ENCODE data around the gene SCYL2.
"Not testable (repeated sequence)": the region's sequence is repeated elsewhere in the genome, so short reads cannot be mapped to it uniquely, and the experiment has no call there.

Gene SCYL2

GRCh38 chr12:100279607-100280244 lies 12.7 kb downstream of the SCYL2 start:
- no peak overlapping the region for H3K9ac ChIP-seq (ENCODE audit: low read depth in 1 of 2, low read length in 2 of 2)
- H3K9me3 ChIP-seq (ENCODE audit: control insufficient read depth in 2 of 2, low read length in 2 of 2): no peaks in the 10 kb centered on the region
- H3K36me3 ChIP-seq (ENCODE audit: control insufficient read depth in 2 of 2, insufficient read depth in 2 of 2, low read length in 2 of 2): peaks cover 3 to 6% of the 10 kb centered on the region in 2 donors
- H3K27ac ChIP-seq (ENCODE audit: low read depth in 2 of 2, low read length in 2 of 2): no peak overlapping the region
- H3K4me3 ChIP-seq (ENCODE audit: low read length in 2 of 2): no peak overlapping the region
- no peaks in the 10 kb centered on the region for H3K27me3 ChIP-seq (ENCODE audit: control insufficient read depth in 2 of 2, insufficient read depth in 2 of 2, low read length in 2 of 2)
- peaks cover 0 to 6% of the 10 kb centered on the region in 2 donors for H3K4me1 ChIP-seq (ENCODE audit: control insufficient read depth in 2 of 2, insufficient read depth in 2 of 2, low read length in 2 of 2)

- not testable (repeated sequence) for H3K27ac ChIP-seq (ENCODE audit: low read depth in 2 of 2, low read length in 2 of 2); H3K4me3 ChIP-seq (ENCODE audit: low read length in 2 of 2); H3K4me1 ChIP-seq (ENCODE audit: control insufficient read depth in 2 of 2, insufficient read depth in 2 of 2, low read length in 2 of 2); H3K27me3 ChIP-seq (ENCODE audit: control insufficient read depth in 2 of 2, insufficient read depth in 2 of 2, low read length in 2 of 2); H3K9me3 ChIP-seq (ENCODE audit: control insufficient read depth in 2 of 2, low read length in 2 of 2); H3K9ac ChIP-seq (ENCODE audit: low read depth in 1 of 2, low read length in 2 of 2)
- H3K36me3 ChIP-seq (ENCODE audit: control insufficient read depth in 2 of 2, insufficient read depth in 2 of 2, low read length in 2 of 2): peaks cover 8 to 10% of the 10 kb centered on the region in 2 donors
These were observed 17.6 kb downstream of the SCYL2 start for GRCh38 chr12:100284556-100284955.

GRCh38 chr12:100289038-100289437 lies 22.1 kb downstream of the SCYL2 start:
- Histone ChIP-seq H3K9ac (ENCODE audit: low read depth in 1 of 2, low read length in 2 of 2) (no peak overlapping the region), H3K27ac (ENCODE audit: low read depth in 2 of 2, low read length in 2 of 2) (no peak overlapping the region), H3K4me1 (ENCODE audit: control insufficient read depth in 2 of 2, insufficient read depth in 2 of 2, low read length in 2 of 2) (no peaks in the 10 kb centered on the region), H3K9me3 (ENCODE audit: control insufficient read depth in 2 of 2, low read length in 2 of 2) (no peaks in the 10 kb centered on the region), H3K4me3 (ENCODE audit: low read length in 2 of 2) (no peak overlapping the region), H3K36me3 (ENCODE audit: control insufficient read depth in 2 of 2, insufficient read depth in 2 of 2, low read length in 2 of 2) (peaks cover 12 to 27% of the 10 kb centered on the region in 2 donors), H3K27me3 (ENCODE audit: control insufficient read depth in 2 of 2, insufficient read depth in 2 of 2, low read length in 2 of 2) (no peaks in the 10 kb centered on the region)

GRCh38 chr12:100290016-100290415 lies 23.0 kb downstream of the SCYL2 start:
- Histone ChIP-seq H3K27ac (ENCODE audit: low read depth in 2 of 2, low read length in 2 of 2) (no peak overlapping the region), H3K36me3 (ENCODE audit: control insufficient read depth in 2 of 2, insufficient read depth in 2 of 2, low read length in 2 of 2) (peaks cover 12 to 24% of the 10 kb centered on the region in 2 donors), H3K9ac (ENCODE audit: low read depth in 1 of 2, low read length in 2 of 2) (no peak overlapping the region), H3K9me3 (ENCODE audit: control insufficient read depth in 2 of 2, low read length in 2 of 2) (no peaks in the 10 kb centered on the region), H3K4me3 (ENCODE audit: low read length in 2 of 2) (no peak overlapping the region), H3K4me1 (ENCODE audit: control insufficient read depth in 2 of 2, insufficient read depth in 2 of 2, low read length in 2 of 2) (no peaks in the 10 kb centered on the region), H3K27me3 (ENCODE audit: control insufficient read depth in 2 of 2, insufficient read depth in 2 of 2, low read length in 2 of 2) (no peaks in the 10 kb centered on the region)

GRCh38 chr12:100293017-100293416 lies 26.0 kb downstream of the SCYL2 start:
- H3K27ac ChIP-seq (ENCODE audit: low read depth in 2 of 2, low read length in 2 of 2): no peak overlapping the region
- no peaks in the 10 kb centered on the region for H3K27me3 ChIP-seq (ENCODE audit: control insufficient read depth in 2 of 2, insufficient read depth in 2 of 2, low read length in 2 of 2)
- no peak overlapping the region for H3K4me3 ChIP-seq (ENCODE audit: low read length in 2 of 2)
- H3K9ac ChIP-seq (ENCODE audit: low read depth in 1 of 2, low read length in 2 of 2): no peak overlapping the region
- no peaks in the 10 kb centered on the region for H3K9me3 ChIP-seq (ENCODE audit: control insufficient read depth in 2 of 2, low read length in 2 of 2)
- no peaks in the 10 kb centered on the region for H3K4me1 ChIP-seq (ENCODE audit: control insufficient read depth in 2 of 2, insufficient read depth in 2 of 2, low read length in 2 of 2)
- H3K36me3 ChIP-seq (ENCODE audit: control insufficient read depth in 2 of 2, insufficient read depth in 2 of 2, low read length in 2 of 2): peaks cover 14 to 24% of the 10 kb centered on the region in 2 donors

- H3K27ac ChIP-seq (ENCODE audit: low read depth in 2 of 2, low read length in 2 of 2); H3K4me3 ChIP-seq (ENCODE audit: low read length in 2 of 2); H3K27me3 ChIP-seq (ENCODE audit: control insufficient read depth in 2 of 2, insufficient read depth in 2 of 2, low read length in 2 of 2); H3K9me3 ChIP-seq (ENCODE audit: control insufficient read depth in 2 of 2, low read length in 2 of 2); H3K4me1 ChIP-seq (ENCODE audit: control insufficient read depth in 2 of 2, insufficient read depth in 2 of 2, low read length in 2 of 2); H3K9ac ChIP-seq (ENCODE audit: low read depth in 1 of 2, low read length in 2 of 2): not testable (repeated sequence)
- H3K36me3 ChIP-seq (ENCODE audit: control insufficient read depth in 2 of 2, insufficient read depth in 2 of 2, low read length in 2 of 2): peaks cover 20 to 30% of the 10 kb centered on the region in 2 donors
These were observed 27.4 kb downstream of the SCYL2 start for GRCh38 chr12:100294366-100294765.

- no peaks in the 10 kb centered on the region for H3K27me3 ChIP-seq (ENCODE audit: control insufficient read depth in 2 of 2, insufficient read depth in 2 of 2, low read length in 2 of 2)
- no peaks in the 10 kb centered on the region for H3K4me1 ChIP-seq (ENCODE audit: control insufficient read depth in 2 of 2, insufficient read depth in 2 of 2, low read length in 2 of 2)
- H3K9ac ChIP-seq (ENCODE audit: low read depth in 1 of 2, low read length in 2 of 2): no peak overlapping the region
- no peaks in the 10 kb centered on the region for H3K9me3 ChIP-seq (ENCODE audit: control insufficient read depth in 2 of 2, low read length in 2 of 2)
- no peak overlapping the region for H3K27ac ChIP-seq (ENCODE audit: low read depth in 2 of 2, low read length in 2 of 2)
- no peak overlapping the region for H3K4me3 ChIP-seq (ENCODE audit: low read length in 2 of 2)
- H3K36me3 ChIP-seq (ENCODE audit: control insufficient read depth in 2 of 2, insufficient read depth in 2 of 2, low read length in 2 of 2): peaks cover 25 to 36% of the 10 kb centered on the region in 2 donors
These were observed 29.0 kb downstream of the SCYL2 start for GRCh38 chr12:100295764-100296555.

- Histone ChIP-seq H3K9me3 (ENCODE audit: control insufficient read depth in 2 of 2, low read length in 2 of 2) (no peaks in the 10 kb centered on the region), H3K4me3 (ENCODE audit: low read length in 2 of 2) (no peak overlapping the region), H3K36me3 (ENCODE audit: control insufficient read depth in 2 of 2, insufficient read depth in 2 of 2, low read length in 2 of 2) (peaks cover 24 to 35% of the 10 kb centered on the region in 2 donors), H3K4me1 (ENCODE audit: control insufficient read depth in 2 of 2, insufficient read depth in 2 of 2, low read length in 2 of 2) (no peaks in the 10 kb centered on the region), H3K27me3 (ENCODE audit: control insufficient read depth in 2 of 2, insufficient read depth in 2 of 2, low read length in 2 of 2) (no peaks in the 10 kb centered on the region), H3K9ac (ENCODE audit: low read depth in 1 of 2, low read length in 2 of 2) (no peak overlapping the region), H3K27ac (ENCODE audit: low read depth in 2 of 2, low read length in 2 of 2) (no peak overlapping the region)
These were observed 35.1 kb downstream of the SCYL2 start for GRCh38 chr12:100302081-100302480.

- no peak overlapping the region for H3K27ac ChIP-seq (ENCODE audit: low read depth in 2 of 2, low read length in 2 of 2)
- no peaks in the 10 kb centered on the region for H3K4me1 ChIP-seq (ENCODE audit: control insufficient read depth in 2 of 2, insufficient read depth in 2 of 2, low read length in 2 of 2)
- no peak overlapping the region for H3K4me3 ChIP-seq (ENCODE audit: low read length in 2 of 2)
- no peak overlapping the region for H3K9ac ChIP-seq (ENCODE audit: low read depth in 1 of 2, low read length in 2 of 2)
- peaks cover 17 to 34% of the 10 kb centered on the region in 2 donors for H3K36me3 ChIP-seq (ENCODE audit: control insufficient read depth in 2 of 2, insufficient read depth in 2 of 2, low read length in 2 of 2)
- no peaks in the 10 kb centered on the region for H3K27me3 ChIP-seq (ENCODE audit: control insufficient read depth in 2 of 2, insufficient read depth in 2 of 2, low read length in 2 of 2)
- H3K9me3 ChIP-seq (ENCODE audit: control insufficient read depth in 2 of 2, low read length in 2 of 2): no peaks in the 10 kb centered on the region
These were observed 36.9 kb downstream of the SCYL2 start for GRCh38 chr12:100303831-100304230.

GRCh38 chr12:100304334-100304733 lies 37.4 kb downstream of the SCYL2 start:
- H3K9ac ChIP-seq (ENCODE audit: low read depth in 1 of 2, low read length in 2 of 2); H3K27me3 ChIP-seq (ENCODE audit: control insufficient read depth in 2 of 2, insufficient read depth in 2 of 2, low read length in 2 of 2); H3K27ac ChIP-seq (ENCODE audit: low read depth in 2 of 2, low read length in 2 of 2); H3K4me1 ChIP-seq (ENCODE audit: control insufficient read depth in 2 of 2, insufficient read depth in 2 of 2, low read length in 2 of 2); H3K9me3 ChIP-seq (ENCODE audit: control insufficient read depth in 2 of 2, low read length in 2 of 2); H3K4me3 ChIP-seq (ENCODE audit: low read length in 2 of 2): not testable (repeated sequence)
- H3K36me3 ChIP-seq (ENCODE audit: control insufficient read depth in 2 of 2, insufficient read depth in 2 of 2, low read length in 2 of 2): peaks cover 16 to 32% of the 10 kb centered on the region in 2 donors

All from mucosa of rectum (tissue), 2 donors.